Chondrocyte (in vitro differentiated cells): ENCODE results near the gene RXFP1. TPM values are rescaled to one million over a fixed set of nuclear protein-coding genes. Genes with fewer than 3 reads are reported as not detected.

Source experiments
- DNase-seq: peaks from one replicate; pipeline ENCODE4 v3.0.0; 2021; ENCODE audit warnings: mixed read lengths, low spot score
- H3K27ac Mint-ChIP-seq: one replicate; pipeline ENCODE4 v1.8.0; 2021; ENCODE audit warnings: mild to moderate bottlenecking, moderate library complexity, mixed read lengths; ENCODE audit not compliant: unreplicated experiment
- H3K27me3 Mint-ChIP-seq: 2 replicates; pipeline ENCODE4 v1.8.0; 2021; ENCODE audit warnings: low read depth, mixed read lengths
- H3K36me3 Mint-ChIP-seq: 2 replicates; pipeline ENCODE4 v1.8.0; 2021; ENCODE audit warnings: low read depth, mixed read lengths
- H3K4me1 Mint-ChIP-seq: 2 replicates; pipeline ENCODE4 v1.8.0; 2021; ENCODE audit warnings: low read depth, mild to moderate bottlenecking, mixed read lengths
- H3K4me3 Mint-ChIP-seq: one replicate; pipeline ENCODE4 v1.8.0; 2021; ENCODE audit warnings: mild to moderate bottlenecking, moderate library complexity, mixed read lengths; ENCODE audit not compliant: unreplicated experiment
- H3K9me3 Mint-ChIP-seq: 2 replicates; pipeline ENCODE4 v1.8.0; 2021; ENCODE audit warnings: low read depth, mixed read lengths
- total RNA-seq: library from RNA; stranded (reverse); gene quantifications from 3 replicates; pipeline ENCODE4 v1.2.1, GENCODE V29; 2021
- TF ChIP-seq, protein P1 (sequence below): fragments of 200-600 bp; sonication (generic); IDR thresholded peaks from 2 replicates; pipeline ENCODE4 v1.5.0; 2021; ENCODE audit warnings: antibody characterized with exemption, mild to moderate bottlenecking, moderate library complexity

Gene RXFP1
- total RNA-seq, 1 donor from 2014 or later = not detected

DNA sequence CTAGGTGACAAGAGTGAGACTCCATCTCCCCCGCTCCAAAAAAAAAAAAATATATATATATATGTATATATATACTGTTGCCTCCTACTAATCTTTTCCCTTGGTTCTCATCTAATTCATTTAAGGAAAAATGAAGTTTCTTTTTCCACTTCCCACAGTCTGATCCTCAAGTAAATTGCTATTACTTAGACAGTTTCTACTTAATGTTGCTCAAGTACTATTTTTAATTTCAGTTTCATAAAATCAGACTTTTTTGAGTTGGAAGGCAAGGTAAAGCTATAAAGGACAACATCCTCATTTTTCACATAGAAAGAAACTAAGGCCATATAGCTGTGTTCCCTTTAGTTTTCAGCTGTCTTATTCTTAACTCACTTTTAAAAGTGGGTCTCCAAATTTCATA, 5.8 kb downstream of the RXFP1 start:
- Mint-ChIP-seq H3K27me3 (peaks cover 26% of the 10 kb centered on the region), H3K4me1 (no peaks in the 10 kb centered on the region), H3K27ac (no peak overlapping the region), H3K4me3 (no peak overlapping the region), H3K36me3 (peaks cover under 1% of the 10 kb centered on the region), H3K9me3 (no peaks in the 10 kb centered on the region)
- DNase-seq = no peak
- TF ChIP-seq, protein P1, sequence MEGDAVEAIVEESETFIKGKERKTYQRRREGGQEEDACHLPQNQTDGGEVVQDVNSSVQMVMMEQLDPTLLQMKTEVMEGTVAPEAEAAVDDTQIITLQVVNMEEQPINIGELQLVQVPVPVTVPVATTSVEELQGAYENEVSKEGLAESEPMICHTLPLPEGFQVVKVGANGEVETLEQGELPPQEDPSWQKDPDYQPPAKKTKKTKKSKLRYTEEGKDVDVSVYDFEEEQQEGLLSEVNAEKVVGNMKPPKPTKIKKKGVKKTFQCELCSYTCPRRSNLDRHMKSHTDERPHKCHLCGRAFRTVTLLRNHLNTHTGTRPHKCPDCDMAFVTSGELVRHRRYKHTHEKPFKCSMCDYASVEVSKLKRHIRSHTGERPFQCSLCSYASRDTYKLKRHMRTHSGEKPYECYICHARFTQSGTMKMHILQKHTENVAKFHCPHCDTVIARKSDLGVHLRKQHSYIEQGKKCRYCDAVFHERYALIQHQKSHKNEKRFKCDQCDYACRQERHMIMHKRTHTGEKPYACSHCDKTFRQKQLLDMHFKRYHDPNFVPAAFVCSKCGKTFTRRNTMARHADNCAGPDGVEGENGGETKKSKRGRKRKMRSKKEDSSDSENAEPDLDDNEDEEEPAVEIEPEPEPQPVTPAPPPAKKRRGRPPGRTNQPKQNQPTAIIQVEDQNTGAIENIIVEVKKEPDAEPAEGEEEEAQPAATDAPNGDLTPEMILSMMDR = no peak

- H3K9me3 Mint-ChIP-seq = no peaks in the 10 kb centered on the region
- H3K4me3 Mint-ChIP-seq = no peak overlapping the region
- DNase-seq = no peak
- no peak overlapping the region for H3K27ac Mint-ChIP-seq
- H3K4me1 Mint-ChIP-seq = no peaks in the 10 kb centered on the region
- TF ChIP-seq, protein P1 = no peak
- peaks cover 20% of the 10 kb centered on the region for H3K27me3 Mint-ChIP-seq
- peaks cover 2% of the 10 kb centered on the region for H3K36me3 Mint-ChIP-seq
These were observed 7.8 kb downstream of the RXFP1 start for GRCh38 chr4:158529505-158529904.

- Mint-ChIP-seq H3K4me3 (no peak overlapping the region), H3K36me3 (peaks cover 2% of the 10 kb centered on the region), H3K9me3 (no peaks in the 10 kb centered on the region), H3K27me3 (peaks cover 15% of the 10 kb centered on the region), H3K27ac (no peak overlapping the region), H3K4me1 (no peaks in the 10 kb centered on the region)
- TF ChIP-seq, protein P1 = no peak
- no peak for DNase-seq
These were observed 8.7 kb downstream of the RXFP1 start for GRCh38 chr4:158530381-158530780.

GRCh38 chr4:158530898-158531297, 9.2 kb downstream of the RXFP1 start:
- H3K27ac Mint-ChIP-seq = no peak overlapping the region

DNA sequence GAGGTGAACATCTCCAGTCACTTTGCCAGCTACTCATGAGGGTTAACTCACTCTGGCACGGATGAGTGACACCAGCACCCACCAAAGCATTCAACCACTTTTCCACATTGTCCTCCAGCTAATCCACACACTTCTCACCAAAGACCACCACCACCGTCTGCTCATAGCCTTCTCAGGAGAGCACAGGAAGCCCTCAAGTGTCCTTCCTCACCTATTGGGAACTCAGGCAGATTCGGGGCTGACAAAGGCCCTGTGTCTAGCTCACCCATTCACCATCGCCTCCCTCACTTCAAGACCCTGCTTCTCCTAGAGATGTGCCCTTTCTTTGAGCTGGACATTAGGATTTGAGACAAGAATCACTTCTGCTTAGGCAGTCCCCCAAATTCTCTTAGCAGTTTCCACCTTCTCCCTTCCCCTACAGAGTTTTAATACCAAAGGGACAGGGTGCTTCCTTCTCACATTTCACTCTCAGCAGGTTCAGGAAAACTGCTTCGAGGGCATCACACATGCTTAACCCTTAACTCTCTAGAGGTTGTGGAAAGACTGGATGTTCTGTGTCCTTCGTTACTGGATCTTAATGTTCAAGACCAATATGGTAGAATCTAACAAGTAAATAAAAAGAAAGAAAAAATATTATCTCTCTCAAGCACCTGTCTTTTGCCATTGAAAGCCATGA, 11.0 kb downstream of the RXFP1 start:
- Mint-ChIP-seq H3K9me3 (no peaks in the 10 kb centered on the region), H3K27me3 (peaks cover 13% of the 10 kb centered on the region), H3K4me3 (no peak overlapping the region), H3K27ac (no peak overlapping the region), H3K4me1 (no peaks in the 10 kb centered on the region), H3K36me3 (peaks cover 2% of the 10 kb centered on the region)
- TF ChIP-seq, protein P1 = no peak
- DNase-seq = no peak

More at GRCh38 chr4:158530898-158531297, 9.2 kb downstream of the RXFP1 start:
- no peaks in the 10 kb centered on the region for H3K4me1 Mint-ChIP-seq
- H3K4me3 Mint-ChIP-seq = no peak overlapping the region
- peaks cover 15% of the 10 kb centered on the region for H3K27me3 Mint-ChIP-seq
- H3K9me3 Mint-ChIP-seq = no peaks in the 10 kb centered on the region
- peaks cover 2% of the 10 kb centered on the region for H3K36me3 Mint-ChIP-seq
- no peak for DNase-seq
- TF ChIP-seq, protein P1 = no peak
